SK-N-SH treated with all-trans-retinoic acid at 6 μM for 48 hours (cell line): Measurements from ENCODE around the gene IRS4.

Source experiments
- ATAC-seq: fragments of 200-7000 bp; cut with Tn5 transposase; 3 replicates; pipeline ENCODE4 v1.9.1; 2020; ENCODE audit warnings: mild to moderate bottlenecking, moderate library complexity
- CREB5 ChIP-seq: fragments of 250-450 bp; sonication (Bioruptor Pico); IDR thresholded peaks from 2 replicates; pipeline ENCODE4 v1.5.1; 2020; ENCODE audit warnings: low read depth, mild to moderate bottlenecking, moderate library complexity
- CSDC2 ChIP-seq: fragments of 250-450 bp; sonication (Bioruptor Pico); IDR thresholded peaks from 2 replicates; pipeline ENCODE4 v1.5.0; 2020; ENCODE audit warnings: mild to moderate bottlenecking, moderate library complexity
- CSRNP3 ChIP-seq: fragments of 250-450 bp; sonication (Bioruptor Pico); IDR thresholded peaks from 2 replicates; pipeline ENCODE4 v1.5.1; 2021; ENCODE audit warnings: mild to moderate bottlenecking, moderate library complexity
- ESRRG ChIP-seq: fragments of 250-450 bp; sonication (Bioruptor Pico); IDR thresholded peaks from 2 replicates; pipeline ENCODE4 v1.6.1; 2021; ENCODE audit warnings: mild to moderate bottlenecking
- GLIS3 ChIP-seq: fragments of 250-450 bp; sonication (Bioruptor Pico); IDR thresholded peaks from 2 replicates; pipeline ENCODE4 v1.5.0; 2020; ENCODE audit warnings: mild to moderate bottlenecking, moderate library complexity
- ISL1 ChIP-seq: fragments of 250-450 bp; sonication (Bioruptor Pico); IDR thresholded peaks from 2 replicates; pipeline ENCODE4 v2.1.2; 2022; ENCODE audit warnings: mild to moderate bottlenecking, moderate library complexity
- OSR1 ChIP-seq: fragments of 250-450 bp; sonication (Bioruptor Pico); IDR thresholded peaks from 2 replicates; pipeline ENCODE4 v1.8.0; 2022; ENCODE audit warnings: moderate library complexity, mild to moderate bottlenecking, inconsistent platforms
- PATZ1 ChIP-seq: fragments of 250-450 bp; sonication (Bioruptor Pico); IDR thresholded peaks from 2 replicates; pipeline ENCODE4 v1.8.0; 2020; ENCODE audit warnings: mild to moderate bottlenecking, moderate library complexity, borderline replicate concordance
- POU6F1 ChIP-seq: fragments of 250-450 bp; sonication (Bioruptor Pico); IDR thresholded peaks from 2 replicates; pipeline ENCODE4 v1.8.0; 2021; ENCODE audit warnings: low read depth, mild to moderate bottlenecking, moderate library complexity, borderline replicate concordance
- PPARA ChIP-seq: fragments of 250-450 bp; sonication (Bioruptor Pico); IDR thresholded peaks from 2 replicates; pipeline ENCODE4 v1.5.0; 2020; ENCODE audit warnings: mild to moderate bottlenecking, borderline replicate concordance
- RARB ChIP-seq: fragments of 250-450 bp; sonication (Bioruptor Pico); IDR thresholded peaks from 2 replicates; pipeline ENCODE4 v1.8.0; 2021; ENCODE audit warnings: mild to moderate bottlenecking, moderate library complexity
- SNAI2 ChIP-seq: fragments of 250-450 bp; sonication (Bioruptor Pico); IDR thresholded peaks from 2 replicates; pipeline ENCODE4 v1.5.0; 2020; ENCODE audit warnings: mild to moderate bottlenecking, moderate library complexity
- TCF4 ChIP-seq: fragments of 250-450 bp; sonication (Bioruptor Pico); IDR thresholded peaks from 2 replicates; pipeline ENCODE4 v1.8.0; 2021; ENCODE audit warnings: mild to moderate bottlenecking, moderate library complexity, borderline replicate concordance
- TOX ChIP-seq: fragments of 250-450 bp; sonication (Bioruptor Pico); IDR thresholded peaks from 2 replicates; pipeline ENCODE4 v1.8.0; 2021; ENCODE audit warnings: mild to moderate bottlenecking, moderate library complexity, borderline replicate concordance
- TSHZ2 ChIP-seq: fragments of 250-450 bp; sonication (Bioruptor Pico); IDR thresholded peaks from 2 replicates; pipeline ENCODE4 v1.5.0; 2020; ENCODE audit warnings: mild to moderate bottlenecking, moderate library complexity
- ZC3H10 ChIP-seq: fragments of 250-450 bp; sonication (Bioruptor Pico); IDR thresholded peaks from 2 replicates; pipeline ENCODE4 v1.5.1; 2021; ENCODE audit warnings: mild to moderate bottlenecking, moderate library complexity
- ZFP3 ChIP-seq: fragments of 250-450 bp; sonication (Bioruptor Pico); IDR thresholded peaks from 2 replicates; pipeline ENCODE4 v1.5.0; 2020; ENCODE audit warnings: mild to moderate bottlenecking, moderate library complexity
- ZFP30 ChIP-seq: fragments of 450-650 bp; formaldehyde crosslinking; IDR thresholded peaks from 2 replicates; pipeline ENCODE4 v1.5.0; 2022; ENCODE audit warnings: mild to moderate bottlenecking, moderate library complexity
- ZNF565 ChIP-seq: fragments of 450-650 bp; formaldehyde crosslinking; conservative IDR thresholded peaks from 2 replicates; pipeline ENCODE4 v1.5.0; 2020; ENCODE audit warnings: low read depth, mild to moderate bottlenecking, moderate library complexity
- ZNF70 ChIP-seq: fragments of 450-650 bp; formaldehyde crosslinking; IDR thresholded peaks from 2 replicates; pipeline ENCODE4 v1.5.0; 2020; ENCODE audit warnings: mild to moderate bottlenecking, moderate library complexity
- ZNF8 ChIP-seq: fragments of 450-650 bp; formaldehyde crosslinking; IDR thresholded peaks from 2 replicates; pipeline ENCODE4 v1.5.0; 2020; ENCODE audit warnings: mild to moderate bottlenecking, moderate library complexity

The IRS4 gene

GRCh38 chrX:108734426-108734825 lies 1.9 kb downstream of the IRS4 start:
- TF ChIP-seq PATZ1 (CRISPR knock-in tag) (no peak), TSHZ2 (CRISPR knock-in tag) (no peak), GLIS3 (CRISPR knock-in tag) (no peak), CSRNP3 (no peak), OSR1 (CRISPR knock-in tag) (no peak), ZC3H10 (no peak), ZFP30 (no peak), ZNF70 (CRISPR knock-in tag) (no peak), ESRRG (CRISPR knock-in tag) (no peak), CSDC2 (CRISPR knock-in tag) (no peak), ZNF8 (no peak)
- no peak for ATAC-seq

GRCh38 chrX:108732630-108733321 lies 3.6 kb downstream of the IRS4 start:
- ATAC-seq: no peak; the same call in 2 of the 3 replicates
- TF ChIP-seq SNAI2 (no peak), ZFP30 (no peak), POU6F1 (CRISPR knock-in tag) (no peak), RARB (no peak), TCF4 (CRISPR knock-in tag) (no peak), PATZ1 (CRISPR knock-in tag) (no peak), CSDC2 (CRISPR knock-in tag) (no peak), ZFP3 (CRISPR knock-in tag) (no peak), ZNF565 (CRISPR knock-in tag) (no peak), ESRRG (CRISPR knock-in tag) (no peak), ZC3H10 (no peak), ZNF8 (no peak), TOX (no peak), PPARA (no peak), ISL1 (CRISPR knock-in tag) (no peak), ZNF70 (CRISPR knock-in tag) (no peak), CREB5 (CRISPR knock-in tag) (no peak), CSRNP3 (no peak), TSHZ2 (CRISPR knock-in tag) (no peak)
- TF ChIP-seq, all 23 proteins: peak for 0
